Measurements from ENCODE around the gene SULT1C3.

Gene SULT1C3

GRCh38 chr2:108243566-108243965 is 3.8 kb downstream of the SULT1C3 start:
- no peaks in the 10 kb centered on the region for H3K9me3 ChIP-seq (ENCODE audit: control insufficient read depth, low read length)
- H3K4me3 ChIP-seq (ENCODE audit: extremely low read depth, insufficient read depth, low read length, poor library complexity, severe bottlenecking) = no peak overlapping the region
- no peaks in the 10 kb centered on the region for H3K4me1 ChIP-seq (ENCODE audit: control insufficient read depth, insufficient read depth, low read length, poor library complexity, severe bottlenecking)
- WGBS, 2 experiments (ENCODE audit: insufficient coverage in 2 of 2) = 100% methylated on average over 1 of the region's 1 CpG
- no peaks in the 10 kb centered on the region for H3K36me3 ChIP-seq (ENCODE audit: control insufficient read depth, insufficient read depth, low read length)
- H3K27ac ChIP-seq (ENCODE audit: low read depth, low read length, severe bottlenecking) = no peak overlapping the region

DNA sequence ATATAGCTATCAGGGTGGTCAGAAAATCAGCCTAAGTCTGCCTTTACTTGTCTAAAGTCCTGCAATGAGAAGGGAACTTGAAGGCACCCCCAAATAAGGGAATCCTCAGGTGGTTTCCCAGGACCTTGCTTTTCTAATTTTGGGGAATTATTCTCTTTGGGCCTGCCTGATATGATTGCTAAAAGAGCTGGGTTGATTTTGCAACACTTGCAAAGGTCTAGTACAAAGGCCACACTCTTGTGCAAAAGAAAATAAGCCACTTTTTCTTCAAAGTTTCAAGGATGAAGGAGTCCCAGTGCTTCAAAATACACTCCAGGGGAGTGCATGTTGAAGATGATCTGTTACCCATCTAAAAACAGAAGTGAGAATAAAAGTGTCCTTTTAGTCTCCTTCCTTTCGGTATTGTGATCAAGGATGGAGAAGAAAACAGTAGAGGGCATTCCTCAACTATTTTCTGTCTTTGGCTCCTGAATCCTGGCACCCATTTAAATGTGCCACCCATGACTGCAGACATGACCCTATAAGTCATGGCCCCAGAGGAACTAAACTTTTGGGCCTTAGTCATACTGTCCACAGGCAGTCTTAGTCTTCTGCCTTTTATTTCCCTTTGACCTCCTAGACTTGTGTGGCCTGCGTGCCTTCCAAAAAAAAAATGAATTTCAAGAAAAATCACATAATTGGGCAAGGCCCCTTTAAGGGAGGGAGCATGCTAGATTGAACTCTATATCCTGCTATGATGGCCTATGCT is 5.1 kb downstream of the SULT1C3 start:
- Histone ChIP-seq H3K4me1 (ENCODE audit: control insufficient read depth, insufficient read depth, low read length, poor library complexity, severe bottlenecking) (no peaks in the 10 kb centered on the region), H3K36me3 (ENCODE audit: control insufficient read depth, insufficient read depth, low read length) (no peaks in the 10 kb centered on the region), H3K9me3 (ENCODE audit: control insufficient read depth, low read length) (no peaks in the 10 kb centered on the region), H3K27ac (ENCODE audit: low read depth, low read length, severe bottlenecking) (no peak overlapping the region), H3K4me3 (ENCODE audit: extremely low read depth, insufficient read depth, low read length, poor library complexity, severe bottlenecking) (no peak overlapping the region)
- 50 to 84% methylated on average over 1 to 2 of the region's 2 CpGs for WGBS, 2 experiments (ENCODE audit: insufficient coverage in 2 of 2)

- no peaks in the 10 kb centered on the region for H3K4me1 ChIP-seq (ENCODE audit: control insufficient read depth, insufficient read depth, low read length, poor library complexity, severe bottlenecking)
- H3K27ac ChIP-seq (ENCODE audit: low read depth, low read length, severe bottlenecking) = no peak overlapping the region
- H3K4me3 ChIP-seq (ENCODE audit: extremely low read depth, insufficient read depth, low read length, poor library complexity, severe bottlenecking) = no peak overlapping the region
- H3K9me3 ChIP-seq (ENCODE audit: control insufficient read depth, low read length) = no peaks in the 10 kb centered on the region
- no CpG with 5 or more reads among the region's 1 CpG for WGBS, 2 experiments (ENCODE audit: insufficient coverage in 2 of 2)
- no peaks in the 10 kb centered on the region for H3K36me3 ChIP-seq (ENCODE audit: control insufficient read depth, insufficient read depth, low read length)
Observed at GRCh38 chr2:108253106-108253505, 13.3 kb downstream of the SULT1C3 start.

GRCh38 chr2:108257757-108258331 is 18.1 kb downstream of the SULT1C3 start:
- Histone ChIP-seq H3K4me1 (ENCODE audit: control insufficient read depth, insufficient read depth, low read length, poor library complexity, severe bottlenecking) (no peaks in the 10 kb centered on the region), H3K36me3 (ENCODE audit: control insufficient read depth, insufficient read depth, low read length) (no peaks in the 10 kb centered on the region), H3K4me3 (ENCODE audit: extremely low read depth, insufficient read depth, low read length, poor library complexity, severe bottlenecking) (no peak overlapping the region), H3K27ac (ENCODE audit: low read depth, low read length, severe bottlenecking) (no peak overlapping the region), H3K9me3 (ENCODE audit: control insufficient read depth, low read length) (no peaks in the 10 kb centered on the region)
- 79 to 100% methylated on average over 1 to 3 of the region's 3 CpGs for WGBS, 2 experiments (ENCODE audit: insufficient coverage in 2 of 2)

DNA sequence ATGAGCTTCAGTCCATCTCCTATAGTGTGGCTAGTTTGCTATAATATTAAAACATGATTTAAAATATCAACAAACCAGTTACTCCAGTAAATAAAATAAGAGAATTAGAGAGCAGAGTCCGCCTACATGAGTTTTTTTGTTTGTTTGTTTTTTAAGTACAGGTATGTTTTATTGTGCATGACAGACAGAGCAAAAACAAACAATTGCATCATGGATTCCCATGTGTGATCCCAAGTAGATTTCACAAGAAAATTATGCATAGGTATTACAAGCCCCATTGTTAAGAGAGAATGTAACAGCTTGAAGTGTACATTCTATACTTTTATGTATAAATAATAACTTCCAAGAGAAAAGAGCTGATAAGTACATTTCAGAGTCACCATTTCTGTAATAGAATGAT is 21.0 kb downstream of the SULT1C3 start:
- H3K36me3 ChIP-seq (ENCODE audit: control insufficient read depth, insufficient read depth, low read length) = no peaks in the 10 kb centered on the region
- peaks cover 3% of the 10 kb centered on the region for H3K9me3 ChIP-seq (ENCODE audit: control insufficient read depth, low read length)
- no peak overlapping the region for H3K27ac ChIP-seq (ENCODE audit: low read depth, low read length, severe bottlenecking)
- H3K4me1 ChIP-seq (ENCODE audit: control insufficient read depth, insufficient read depth, low read length, poor library complexity, severe bottlenecking) = no peaks in the 10 kb centered on the region
- no peak overlapping the region for H3K4me3 ChIP-seq (ENCODE audit: extremely low read depth, insufficient read depth, low read length, poor library complexity, severe bottlenecking)
- WGBS, 2 experiments (ENCODE audit: insufficient coverage in 2 of 2) = no CpG with 5 or more reads among the region's 1 CpG

DNA sequence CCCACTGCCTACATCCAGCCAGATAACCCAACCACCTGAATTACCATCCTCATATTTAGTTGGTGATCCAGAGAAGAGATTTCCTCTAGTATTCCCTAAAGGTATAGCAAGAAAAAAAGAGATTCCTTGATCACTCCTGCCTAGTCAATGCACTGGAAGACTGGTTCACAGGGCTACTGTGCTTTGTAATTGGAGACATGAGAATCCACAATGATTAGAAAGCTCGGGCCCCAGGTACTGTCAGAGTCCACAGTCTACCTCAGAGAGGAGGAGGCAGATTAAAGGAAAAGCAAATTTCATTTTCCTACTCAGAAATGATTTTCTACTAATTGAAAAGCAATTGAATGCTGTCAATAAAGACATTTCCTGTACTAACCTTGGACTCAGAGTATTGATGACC is 22.3 kb downstream of the SULT1C3 start:
- Histone ChIP-seq H3K4me1 (ENCODE audit: control insufficient read depth, insufficient read depth, low read length, poor library complexity, severe bottlenecking) (no peaks in the 10 kb centered on the region), H3K36me3 (ENCODE audit: control insufficient read depth, insufficient read depth, low read length) (no peaks in the 10 kb centered on the region), H3K4me3 (ENCODE audit: extremely low read depth, insufficient read depth, low read length, poor library complexity, severe bottlenecking) (no peak overlapping the region), H3K27ac (ENCODE audit: low read depth, low read length, severe bottlenecking) (no peak overlapping the region), H3K9me3 (ENCODE audit: control insufficient read depth, low read length) (peaks cover 3% of the 10 kb centered on the region)
- WGBS, 2 experiments (ENCODE audit: insufficient coverage in 2 of 2) = no CpG with 5 or more reads among the region's 1 CpG

GRCh38 chr2:108263401-108263800 is 23.6 kb downstream of the SULT1C3 start:
- Histone ChIP-seq H3K4me1 (ENCODE audit: control insufficient read depth, insufficient read depth, low read length, poor library complexity, severe bottlenecking) (no peaks in the 10 kb centered on the region), H3K4me3 (ENCODE audit: extremely low read depth, insufficient read depth, low read length, poor library complexity, severe bottlenecking) (no peak overlapping the region), H3K27ac (ENCODE audit: low read depth, low read length, severe bottlenecking) (no peak overlapping the region), H3K36me3 (ENCODE audit: control insufficient read depth, insufficient read depth, low read length) (no peaks in the 10 kb centered on the region), H3K9me3 (ENCODE audit: control insufficient read depth, low read length) (peaks cover 3% of the 10 kb centered on the region)

DNA sequence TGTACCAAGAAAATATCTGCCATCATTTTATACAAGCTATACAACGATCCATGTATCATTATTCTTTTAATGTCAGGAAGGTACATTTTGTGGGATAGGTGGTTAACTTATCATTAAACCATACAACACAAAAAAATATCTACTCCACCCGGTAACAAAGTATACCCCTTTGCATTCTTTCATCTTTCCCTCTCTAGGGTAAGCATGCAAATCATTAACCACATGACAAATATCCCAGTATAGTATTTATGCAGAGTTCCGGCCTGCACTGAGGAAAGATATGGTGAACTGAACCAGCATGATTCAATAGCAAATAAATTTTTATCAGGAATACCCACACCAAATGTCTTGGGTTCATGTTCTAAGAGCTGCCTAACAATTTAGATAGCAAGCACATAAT is 26.4 kb downstream of the SULT1C3 start:
- peaks cover 3% of the 10 kb centered on the region for H3K9me3 ChIP-seq (ENCODE audit: control insufficient read depth, low read length)
- H3K36me3 ChIP-seq (ENCODE audit: control insufficient read depth, insufficient read depth, low read length) = no peaks in the 10 kb centered on the region
- H3K4me1 ChIP-seq (ENCODE audit: control insufficient read depth, insufficient read depth, low read length, poor library complexity, severe bottlenecking) = no peaks in the 10 kb centered on the region
- 40 to 83% methylated on average over 1 of the region's 3 CpGs for WGBS, 2 experiments (ENCODE audit: insufficient coverage in 2 of 2)
- no peak overlapping the region for H3K27ac ChIP-seq (ENCODE audit: low read depth, low read length, severe bottlenecking)
- no peak overlapping the region for H3K4me3 ChIP-seq (ENCODE audit: extremely low read depth, insufficient read depth, low read length, poor library complexity, severe bottlenecking)

- Histone ChIP-seq H3K4me1 (ENCODE audit: control insufficient read depth, insufficient read depth, low read length, poor library complexity, severe bottlenecking) (no peaks in the 10 kb centered on the region), H3K36me3 (ENCODE audit: control insufficient read depth, insufficient read depth, low read length) (no peaks in the 10 kb centered on the region), H3K27ac (ENCODE audit: low read depth, low read length, severe bottlenecking) (no peak overlapping the region), H3K4me3 (ENCODE audit: extremely low read depth, insufficient read depth, low read length, poor library complexity, severe bottlenecking) (no peak overlapping the region), H3K9me3 (ENCODE audit: control insufficient read depth, low read length) (peaks cover 3% of the 10 kb centered on the region)
- WGBS, 2 experiments (ENCODE audit: insufficient coverage in 2 of 2) = 80 to 92% methylated on average over 1 to 2 of the region's 5 CpGs
Observed at GRCh38 chr2:108267101-108267500, 27.3 kb downstream of the SULT1C3 start.

GRCh38 chr2:108268001-108268400 is 28.2 kb downstream of the SULT1C3 start:
- peaks cover 3% of the 10 kb centered on the region for H3K9me3 ChIP-seq (ENCODE audit: control insufficient read depth, low read length)
- WGBS, 2 experiments (ENCODE audit: insufficient coverage in 2 of 2) = 75 to 87% methylated on average over 2 of the region's 4 CpGs
- H3K36me3 ChIP-seq (ENCODE audit: control insufficient read depth, insufficient read depth, low read length) = no peaks in the 10 kb centered on the region
- H3K4me3 ChIP-seq (ENCODE audit: extremely low read depth, insufficient read depth, low read length, poor library complexity, severe bottlenecking) = no peak overlapping the region
- no peaks in the 10 kb centered on the region for H3K4me1 ChIP-seq (ENCODE audit: control insufficient read depth, insufficient read depth, low read length, poor library complexity, severe bottlenecking)
- H3K27ac ChIP-seq (ENCODE audit: low read depth, low read length, severe bottlenecking) = no peak overlapping the region

GRCh38 chr2:108270346-108270745 is 30.6 kb downstream of the SULT1C3 start:
- no peak overlapping the region for H3K27ac ChIP-seq (ENCODE audit: low read depth, low read length, severe bottlenecking)
- H3K4me1 ChIP-seq (ENCODE audit: control insufficient read depth, insufficient read depth, low read length, poor library complexity, severe bottlenecking) = no peaks in the 10 kb centered on the region
- H3K9me3 ChIP-seq (ENCODE audit: control insufficient read depth, low read length) = no peaks in the 10 kb centered on the region
- no peaks in the 10 kb centered on the region for H3K36me3 ChIP-seq (ENCODE audit: control insufficient read depth, insufficient read depth, low read length)
- 92 to 100% methylated on average over 2 of the region's 3 CpGs for WGBS, 2 experiments (ENCODE audit: insufficient coverage in 2 of 2)
- no peak overlapping the region for H3K4me3 ChIP-seq (ENCODE audit: extremely low read depth, insufficient read depth, low read length, poor library complexity, severe bottlenecking)
